GM18498 (cell line): ENCODE results near the gene OLFM2.
"Not testable (repeated sequence)": the region's sequence is repeated elsewhere in the genome, so short reads cannot be mapped to it uniquely, and the experiment has no call there.

ENCODE experiments used
- ATAC-seq: cut with Tn5 transposase; IDR thresholded peaks from one replicate; pipeline ENCODE4 v1.9.1; 2021; ENCODE audit warnings: mild to moderate bottlenecking, moderate library complexity; ENCODE audit not compliant: unreplicated experiment

Gene OLFM2

DNA sequence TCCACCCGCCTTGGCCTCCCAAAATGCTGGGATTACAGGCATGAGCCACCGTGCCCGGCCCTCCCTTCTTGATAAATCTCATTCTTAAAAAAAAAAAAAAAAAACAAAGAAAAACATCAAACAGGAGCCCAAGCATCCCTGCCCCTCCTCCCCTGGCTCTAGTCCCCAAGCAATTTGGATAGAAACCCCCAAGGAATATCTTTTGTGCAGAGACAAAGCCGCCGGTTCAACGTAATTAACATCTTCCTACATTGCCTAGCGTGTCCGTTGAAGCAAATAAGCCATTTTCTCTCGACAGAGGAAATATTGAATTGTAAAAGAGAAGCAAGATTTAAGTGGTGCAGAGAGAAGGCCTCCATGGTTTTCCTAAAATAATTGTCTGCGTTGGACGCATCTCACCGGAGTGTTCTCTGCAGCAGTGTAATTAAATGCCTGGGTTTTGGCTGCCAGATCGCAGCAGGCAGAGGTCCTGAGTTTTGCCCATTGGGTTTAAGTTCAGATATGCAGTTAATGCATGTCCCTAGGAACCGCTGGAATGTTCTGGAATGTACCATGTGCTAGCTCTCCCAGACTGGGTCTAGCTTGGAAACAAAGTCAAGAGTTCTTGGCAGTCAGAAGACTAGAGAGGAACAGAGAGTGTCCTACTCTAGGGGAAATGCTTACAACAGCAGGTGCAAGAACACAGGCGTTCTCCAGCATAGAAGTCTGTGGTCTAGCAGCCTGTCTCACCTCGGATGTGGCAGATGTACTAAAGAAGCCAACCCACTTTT lies 70.4 kb downstream of the OLFM2 start:
- no peak for ATAC-seq

DNA sequence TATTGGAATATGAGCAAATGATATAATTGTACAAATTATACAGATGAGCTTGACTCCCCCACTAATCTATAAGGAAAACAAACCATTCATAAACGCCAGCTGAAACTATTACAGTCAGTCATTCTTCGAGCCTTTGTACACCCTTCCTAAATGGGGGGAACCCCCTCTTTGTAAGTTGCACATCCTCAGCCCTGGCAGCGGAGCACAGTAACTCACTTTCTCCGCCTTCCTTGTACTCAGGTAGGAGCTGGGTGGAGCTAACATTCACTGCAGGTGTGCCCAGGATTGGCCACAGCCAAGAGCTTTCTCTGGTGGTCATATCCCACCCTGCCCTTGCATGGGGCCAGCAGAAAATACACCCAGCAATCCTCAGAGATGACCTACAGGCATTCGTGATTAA lies 72.6 kb downstream of the OLFM2 start:
- ATAC-seq: no peak

DNA sequence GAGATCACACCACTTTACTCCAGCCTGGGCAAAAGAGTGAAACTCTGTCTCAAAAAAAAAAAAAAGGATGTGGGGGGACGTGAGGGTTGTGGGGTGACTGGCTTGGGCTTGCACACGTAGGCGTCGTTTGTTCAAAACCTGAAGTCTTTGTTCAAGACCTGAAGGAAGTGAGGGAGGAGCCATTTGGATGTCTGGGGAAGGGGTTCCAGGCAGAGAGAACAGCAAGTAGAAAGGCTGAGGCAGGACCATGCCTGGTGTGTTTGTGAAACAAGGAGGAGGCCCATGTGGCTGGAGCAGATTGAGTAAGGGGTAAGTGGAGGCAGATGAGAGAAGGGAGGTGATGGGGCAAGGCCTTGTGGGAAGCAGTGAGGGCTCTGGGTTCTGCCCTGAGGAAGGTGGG lies 73.4 kb downstream of the OLFM2 start:
- no peak for ATAC-seq

DNA sequence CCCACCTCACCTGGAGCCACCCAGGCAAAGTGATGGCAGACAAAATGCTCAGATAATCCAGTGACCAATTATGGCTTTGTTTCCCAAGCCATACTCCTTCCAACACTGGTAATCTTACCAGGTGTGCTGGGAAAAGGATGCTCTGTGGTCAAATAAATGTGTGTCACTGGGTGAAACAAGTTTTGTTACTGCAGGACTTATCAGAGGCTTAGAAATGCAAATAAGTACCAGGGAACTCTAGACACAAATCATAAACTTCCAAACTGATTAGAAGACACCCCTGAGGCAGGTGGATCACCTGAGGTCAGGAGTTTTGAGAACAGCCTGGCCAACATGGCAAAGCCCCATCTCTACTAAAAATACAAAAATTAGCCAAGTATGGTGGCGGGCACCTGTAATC lies 74.8 kb downstream of the OLFM2 start:
- no peak for ATAC-seq

DNA sequence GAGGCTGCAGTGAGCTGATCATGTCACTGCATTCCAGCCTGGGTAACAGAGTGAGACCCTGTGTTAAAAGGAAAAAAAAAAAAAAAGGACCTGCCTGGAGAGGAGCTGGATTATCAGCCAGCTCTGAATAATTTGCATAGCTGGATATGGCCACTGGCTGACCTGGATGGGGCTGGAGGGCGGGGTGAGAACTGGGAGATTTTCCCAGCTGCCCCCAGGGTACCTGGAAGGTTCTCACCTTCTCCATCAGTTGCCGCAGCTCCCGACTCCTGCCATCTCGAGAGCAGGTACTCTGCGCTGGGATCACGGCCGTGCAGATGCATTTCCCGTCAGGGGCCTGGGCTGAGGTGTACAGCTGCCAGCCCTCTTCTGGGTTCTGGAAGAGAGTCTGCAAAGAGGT lies 75.9 kb downstream of the OLFM2 start:
- ATAC-seq: no peak

DNA sequence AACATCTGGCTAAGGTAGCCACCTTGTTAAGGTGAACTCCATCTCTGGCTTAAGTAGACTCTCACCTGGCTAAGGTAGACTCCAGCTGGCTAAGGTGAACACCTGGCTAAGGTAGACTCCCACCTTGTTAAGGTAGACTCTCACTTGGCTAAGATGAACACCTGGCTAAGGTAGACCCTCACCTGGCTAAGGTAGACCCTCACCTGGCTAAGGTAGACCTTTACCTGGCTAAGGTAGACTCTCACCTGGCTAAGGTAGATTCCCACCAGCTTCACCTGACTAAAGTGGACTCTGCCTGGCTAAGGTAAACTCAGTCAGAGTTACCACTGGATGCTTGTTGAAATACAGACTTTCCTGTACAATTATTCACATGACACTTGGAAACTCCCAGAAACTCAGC lies 77.5 kb downstream of the OLFM2 start:
- no peak for ATAC-seq

DNA sequence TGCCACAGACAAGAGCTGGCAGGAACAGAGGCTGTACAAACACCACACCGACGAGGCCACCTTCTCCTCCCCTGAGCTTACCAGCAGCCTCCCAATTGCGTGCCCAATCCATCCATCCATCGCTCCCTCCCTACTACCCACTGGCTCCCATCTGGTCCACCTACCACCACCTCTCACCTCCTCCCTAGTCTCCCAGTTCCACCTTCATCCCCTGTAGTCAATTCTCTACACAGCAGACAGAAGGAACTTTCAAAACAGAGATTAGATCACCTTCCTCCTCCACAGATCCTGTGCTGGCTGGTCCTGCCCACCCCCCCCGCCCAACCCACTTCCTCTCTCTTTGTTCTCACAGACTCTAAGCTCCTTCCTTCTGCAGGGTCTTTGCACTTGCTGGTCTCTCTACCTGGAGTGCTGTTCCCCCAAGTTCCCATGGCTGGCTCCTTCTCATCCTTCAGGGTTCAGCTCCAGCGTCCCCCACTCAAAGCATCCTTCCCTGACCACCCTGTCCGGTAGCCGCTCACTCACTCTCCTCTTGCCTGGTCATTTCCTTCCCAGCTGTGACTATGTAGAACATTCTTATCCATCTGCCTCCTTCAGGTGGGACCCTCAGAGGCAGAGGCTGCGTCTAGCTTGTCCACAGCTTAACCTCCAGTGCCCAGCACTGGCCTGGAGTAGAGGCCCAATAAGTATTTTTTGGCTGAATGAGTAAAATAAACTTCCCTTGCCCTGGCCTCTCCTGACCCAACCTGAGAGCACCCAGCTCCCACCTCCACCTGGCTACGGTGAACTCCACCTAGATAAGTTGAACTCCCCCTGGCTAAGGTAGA lies 78.2 kb downstream of the OLFM2 start:
- no peak for ATAC-seq

DNA sequence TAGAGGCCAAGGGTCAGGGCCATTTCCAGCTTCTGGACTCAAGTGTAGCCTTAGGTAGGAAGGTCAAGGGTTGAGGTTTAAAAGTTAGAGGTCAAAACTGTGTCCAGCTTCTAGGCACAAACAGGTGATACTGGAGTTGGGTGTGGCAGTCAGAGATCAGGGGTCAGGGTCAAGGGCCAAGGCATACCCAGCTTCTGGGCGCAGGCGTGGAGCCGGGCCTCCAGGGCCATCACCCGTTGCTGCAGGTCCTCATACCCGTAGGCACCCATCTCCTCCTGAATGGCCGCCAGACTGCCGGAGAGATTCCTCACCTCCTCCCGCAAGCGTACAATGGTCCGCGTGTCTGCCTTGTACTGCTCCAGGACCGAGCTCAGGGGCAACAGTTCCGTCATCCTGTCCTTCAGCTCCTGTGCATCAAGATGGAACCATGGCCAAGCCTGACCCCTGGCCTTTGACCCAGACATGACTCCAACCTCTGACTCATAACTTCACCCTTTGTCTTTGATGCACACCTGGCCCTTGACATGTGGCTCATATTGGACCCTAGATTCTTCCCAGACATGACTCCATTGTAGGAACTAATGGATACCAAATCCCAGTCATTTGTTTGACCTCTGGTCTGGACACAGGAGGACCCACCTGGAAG lies 79.1 kb downstream of the OLFM2 start:
- ATAC-seq: no peak

DNA sequence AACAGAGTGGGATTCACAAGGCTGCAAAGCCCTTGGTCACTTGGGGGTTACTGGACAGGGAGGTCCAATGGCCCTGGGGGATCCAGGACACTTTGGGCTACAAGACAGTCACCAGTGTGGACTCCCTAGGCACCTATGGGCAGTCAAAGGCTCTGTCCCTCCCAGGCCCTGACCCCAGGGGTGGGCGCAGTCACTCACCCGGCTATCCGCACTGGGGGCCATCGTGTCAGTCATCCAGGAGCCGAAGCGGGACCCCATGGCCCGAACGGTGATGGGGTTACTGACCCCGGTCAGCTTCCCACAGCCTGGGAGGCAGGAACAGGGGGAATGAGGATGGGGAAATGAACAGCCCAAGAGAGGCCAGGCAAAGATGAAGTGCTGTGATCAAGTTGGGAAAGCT lies 79.7 kb downstream of the OLFM2 start:
- ATAC-seq: no peak

DNA sequence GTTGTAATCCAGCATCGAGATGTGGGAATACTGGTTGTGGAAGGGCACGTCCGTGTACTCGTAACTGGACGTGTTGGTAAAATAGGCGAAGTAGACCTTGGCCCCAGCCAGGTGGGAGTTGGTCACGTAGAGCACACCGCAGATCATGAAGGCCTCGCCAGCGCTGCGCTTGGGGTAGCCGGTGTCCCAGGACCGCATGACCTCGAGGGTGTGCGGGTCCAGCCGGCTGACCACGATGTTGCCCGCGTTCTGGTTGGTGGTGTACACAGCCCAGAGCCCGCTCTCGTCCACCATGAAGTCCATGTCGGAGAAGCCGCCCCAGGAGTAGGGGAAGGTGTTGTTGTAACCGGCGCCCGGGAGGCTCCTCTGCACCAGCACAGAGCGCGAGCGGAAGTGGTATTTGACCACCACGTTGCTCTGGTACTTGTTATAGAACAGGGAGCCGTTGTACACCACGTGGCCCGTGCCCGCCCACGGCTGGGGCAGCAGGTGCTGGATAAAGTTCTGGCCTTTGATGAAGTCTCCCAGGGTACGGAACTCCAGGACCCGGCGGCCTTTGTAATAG lies 82.0 kb downstream of the OLFM2 start:
- ATAC-seq: no peak

DNA sequence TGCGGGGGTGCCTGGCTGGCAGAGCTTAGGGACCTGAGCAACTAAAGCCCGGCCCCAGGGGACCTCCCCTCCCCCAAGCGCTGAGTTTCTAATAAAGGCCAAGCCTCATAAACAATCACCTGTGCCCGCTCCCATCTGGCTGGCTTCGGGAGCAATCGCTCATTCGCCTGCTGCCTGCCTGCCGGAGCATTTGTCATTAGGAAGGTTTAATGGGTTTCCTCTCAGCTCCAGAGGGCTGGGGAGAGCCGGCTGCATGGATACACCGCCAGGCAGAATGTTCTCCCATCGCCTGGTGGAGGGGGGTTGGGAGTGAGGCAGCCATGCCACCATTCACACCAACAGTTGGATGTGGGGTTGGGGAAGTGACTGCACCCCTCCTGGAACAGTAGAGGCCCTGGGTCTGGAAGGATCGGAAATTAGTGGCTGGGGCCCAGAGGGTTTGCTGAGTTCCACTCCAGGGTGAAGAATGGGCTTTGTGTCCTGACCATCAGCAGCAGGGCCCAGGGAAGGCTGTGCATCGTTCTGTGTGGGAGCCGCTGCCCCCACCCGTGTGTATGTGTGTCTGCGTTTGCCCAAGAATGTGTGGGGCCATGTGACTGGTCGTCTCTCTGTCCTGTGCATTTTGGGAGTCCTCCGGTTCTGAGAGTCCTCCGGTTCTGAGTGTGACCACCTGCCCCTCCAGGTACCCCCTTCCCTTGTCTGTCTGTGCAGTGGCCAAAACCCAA lies 85.9 kb downstream of the OLFM2 start:
- no peak for ATAC-seq

DNA sequence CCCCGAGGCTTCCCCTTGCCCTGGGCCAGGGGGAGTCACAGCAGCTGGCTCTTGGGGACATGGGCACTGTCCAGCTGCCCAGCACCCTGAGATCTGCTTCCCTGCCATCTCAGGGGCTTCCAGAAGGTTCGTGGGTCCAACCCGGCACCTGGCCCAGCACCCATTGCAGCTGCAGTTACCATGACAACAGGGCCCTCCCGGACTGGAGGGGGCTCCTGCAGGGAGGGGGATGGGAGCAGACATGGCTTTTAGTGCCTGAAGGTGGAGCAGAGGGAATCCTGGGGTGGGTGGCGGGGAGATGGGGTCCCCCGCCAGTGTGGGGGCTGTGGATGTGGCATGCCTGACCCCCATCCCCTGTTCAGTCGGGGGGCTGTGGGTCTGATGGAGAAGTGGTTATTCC lies 86.5 kb downstream of the OLFM2 start:
- no peak for ATAC-seq

DNA sequence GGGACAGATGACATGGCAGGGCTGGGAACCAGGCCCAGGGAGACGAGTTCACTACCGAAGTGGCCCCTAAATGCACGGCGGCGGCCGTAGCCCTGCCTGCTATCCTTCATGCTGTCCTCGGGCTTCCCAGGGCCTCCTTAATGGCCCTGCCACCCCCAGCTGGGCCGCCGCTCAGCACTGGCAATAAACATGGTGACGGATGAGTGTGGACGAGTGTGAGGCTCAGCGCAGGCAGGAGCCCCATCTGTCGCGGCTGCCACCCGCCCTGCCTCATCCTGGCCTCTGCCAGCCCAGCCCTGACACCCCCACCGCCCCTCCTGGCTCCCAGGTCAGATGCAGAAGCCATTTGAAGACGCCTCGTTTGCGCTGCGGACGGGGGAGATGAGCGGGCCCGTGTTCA lies 87.6 kb downstream of the OLFM2 start:
- ATAC-seq: no peak

DNA sequence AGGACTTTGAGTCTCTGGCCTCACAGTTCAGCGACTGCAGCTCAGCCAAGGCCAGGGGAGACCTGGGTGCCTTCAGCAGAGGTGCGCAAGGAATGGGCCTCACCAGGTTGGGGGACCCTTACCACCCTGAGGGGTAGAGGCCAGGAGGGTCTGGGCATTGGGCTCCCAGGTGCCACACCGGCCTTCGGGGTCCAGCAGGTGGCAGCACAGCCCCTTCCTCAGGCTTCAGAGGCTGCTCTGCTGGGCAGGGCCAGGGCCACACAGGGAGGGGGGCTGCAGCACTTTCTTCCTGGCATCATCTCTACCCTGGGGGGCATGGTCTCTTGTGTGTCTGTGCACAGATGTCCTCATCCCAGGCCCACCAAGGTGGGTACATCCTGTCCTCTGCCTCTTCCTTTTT lies 88.3 kb downstream of the OLFM2 start:
- no peak for ATAC-seq

DNA sequence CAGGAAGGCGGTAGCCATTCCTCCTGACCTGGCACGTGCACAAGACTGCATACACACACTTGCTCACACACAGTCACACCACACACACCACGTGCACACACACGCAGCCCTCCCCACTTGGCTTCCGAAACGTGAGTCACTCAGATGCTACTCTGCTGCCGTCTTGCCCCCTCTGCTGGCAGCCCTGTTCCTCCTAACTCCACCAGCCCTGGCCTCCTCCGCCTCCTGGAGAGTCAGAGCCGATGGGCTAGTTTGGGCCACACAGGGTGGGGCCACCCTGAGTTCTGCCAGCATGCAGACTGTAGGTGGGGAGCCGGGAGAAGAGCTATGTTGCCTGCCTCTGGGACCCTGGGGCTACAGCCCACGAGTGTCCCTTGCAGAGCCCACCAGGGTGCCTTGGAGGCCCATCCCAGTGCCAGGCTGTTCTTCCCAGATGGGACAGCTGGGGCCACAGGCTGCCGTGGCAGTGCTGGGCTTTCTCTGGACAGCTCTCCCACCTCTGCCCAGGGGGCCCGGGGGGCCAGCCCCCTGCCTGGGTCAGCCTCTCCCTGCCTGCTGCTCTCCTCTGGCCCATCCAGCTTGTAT lies 89.1 kb downstream of the OLFM2 start:
- no peak for ATAC-seq

DNA sequence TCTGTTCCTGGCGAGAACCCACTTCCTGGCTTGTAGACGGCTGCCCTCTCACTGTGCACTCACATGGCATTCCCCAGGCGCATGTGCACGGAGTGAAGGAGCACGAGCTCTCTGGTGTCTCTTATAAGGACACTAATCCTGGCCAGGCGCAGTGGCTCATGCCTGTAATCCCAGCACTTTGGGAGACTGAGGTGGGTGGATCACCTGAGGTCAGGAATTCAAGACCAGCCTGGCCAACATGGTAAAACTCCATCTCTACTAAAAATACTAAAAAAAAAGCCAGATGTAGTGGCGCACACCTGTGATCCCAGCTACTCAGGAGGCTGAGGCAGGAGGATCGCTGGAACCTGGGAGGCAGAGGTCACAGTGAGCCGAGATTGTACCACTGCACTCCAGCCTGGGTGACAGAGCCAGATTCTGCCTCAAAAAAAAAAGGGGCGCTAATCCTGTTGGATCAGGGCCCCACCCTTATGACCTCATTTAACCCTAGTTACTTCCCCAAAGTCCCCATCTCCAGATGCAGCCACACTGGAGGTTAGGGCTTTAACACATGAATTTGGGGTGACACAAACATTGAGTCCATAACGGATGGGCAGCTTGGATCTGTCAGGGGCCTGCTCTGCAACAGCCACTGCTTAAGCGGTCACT lies 92.6 kb downstream of the OLFM2 start:
- not testable (repeated sequence) for ATAC-seq

DNA sequence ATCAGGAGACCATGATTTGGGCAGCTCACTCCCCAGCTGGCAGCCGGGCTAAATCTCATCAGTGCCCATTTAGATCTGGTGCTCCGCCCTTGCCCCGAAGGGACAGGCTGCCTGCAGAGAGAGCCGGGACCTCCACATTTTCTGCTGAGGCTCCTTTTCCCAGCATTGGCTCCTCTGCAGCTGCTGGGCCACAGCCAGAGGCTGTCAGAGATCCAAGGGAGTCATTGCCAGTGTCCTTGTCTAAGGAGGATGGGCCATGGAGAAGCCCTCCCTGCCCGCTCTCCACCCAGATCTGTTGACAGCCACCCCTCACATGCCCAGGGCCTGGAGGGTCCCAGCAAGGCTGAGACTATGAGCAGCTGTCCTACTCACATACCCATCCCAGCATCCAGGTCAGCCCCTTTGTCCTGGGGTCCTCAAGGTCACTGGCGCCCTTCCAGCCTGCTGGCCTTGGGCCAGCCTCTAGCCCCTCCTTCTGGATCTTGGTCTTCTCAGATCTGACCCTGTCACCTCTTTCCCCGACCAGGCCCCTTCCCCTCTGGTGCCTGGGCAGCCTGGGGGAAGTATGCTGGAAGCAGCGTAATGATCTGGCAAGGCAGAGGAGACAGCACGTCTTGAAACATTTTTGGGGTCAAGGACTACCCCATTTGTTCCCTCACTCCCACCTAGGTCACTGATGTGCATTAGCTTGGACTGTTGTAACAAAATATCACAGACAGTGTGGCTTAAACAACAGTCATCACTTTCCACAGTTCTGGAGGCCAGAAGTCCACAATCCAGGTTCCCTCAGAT lies 93.3 kb downstream of the OLFM2 start:
- no peak for ATAC-seq

DNA sequence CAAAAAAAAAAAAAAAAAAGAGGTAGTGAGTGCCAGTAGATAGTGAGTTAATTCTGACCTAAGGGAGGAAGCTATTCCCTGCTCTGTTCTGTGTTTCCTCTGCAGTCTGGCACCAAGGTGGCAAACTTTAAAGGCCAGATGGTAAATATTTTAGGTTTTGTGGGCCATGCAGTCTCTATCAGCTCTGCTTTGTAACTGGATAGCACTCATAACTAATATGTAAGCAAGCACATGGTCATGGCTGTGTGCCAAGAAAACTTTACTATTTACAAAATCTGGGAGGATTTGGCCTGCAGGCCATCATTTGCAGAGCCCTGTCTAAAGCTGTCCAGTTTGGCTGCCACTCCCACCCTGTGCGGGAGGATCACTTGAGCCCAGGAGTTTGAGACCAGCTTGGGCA lies 96.9 kb downstream of the OLFM2 start:
- ATAC-seq: no peak

DNA sequence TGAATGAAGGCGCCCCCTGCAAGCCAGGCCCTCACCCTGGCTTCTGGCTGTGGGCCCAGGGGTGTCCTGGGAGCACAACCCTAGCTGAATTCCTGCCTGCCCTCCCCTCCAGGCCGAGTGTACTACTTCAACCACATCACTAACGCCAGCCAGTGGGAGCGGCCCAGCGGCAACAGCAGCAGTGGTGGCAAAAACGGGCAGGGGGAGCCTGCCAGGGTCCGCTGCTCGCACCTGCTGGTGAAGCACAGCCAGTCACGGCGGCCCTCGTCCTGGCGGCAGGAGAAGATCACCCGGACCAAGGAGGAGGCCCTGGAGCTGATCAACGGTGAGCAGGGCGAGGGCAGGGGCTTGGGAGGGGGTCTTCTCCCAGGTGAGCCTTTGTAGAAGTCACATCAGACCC lies 98.0 kb downstream of the OLFM2 start:
- no peak for ATAC-seq
